Hematopoietic multipotent progenitor cell treated with erythropoietin and hydrocortisone succinate and interleukin-3 and kit ligand, for 8 days (in vitro differentiated cells): ENCODE measurements around the gene LETM1.

Experiments
- DNase-seq: peaks from one replicate; pipeline ENCODE4 v3.0.0-alpha.2; 2015

Gene LETM1

GRCh38 chr4:1871471-1872021 is 15.6 kb upstream of the LETM1 start:
- no peak for DNase-seq

- peak; percentile 88 for DNase-seq
Observed at GRCh38 chr4:1870578-1871443, 14.9 kb upstream of the LETM1 start, which contains the start of gene NSD2. Gene NSD2, plus strand, starts transcription at chr4:1871393. Its CDS starts 29,262 bp downstream, at chr4:1900655.

GRCh38 chr4:1870328-1870577 is 14.3 kb upstream of the LETM1 start:
- DNase-seq, result peak; percentile 84

DNA sequence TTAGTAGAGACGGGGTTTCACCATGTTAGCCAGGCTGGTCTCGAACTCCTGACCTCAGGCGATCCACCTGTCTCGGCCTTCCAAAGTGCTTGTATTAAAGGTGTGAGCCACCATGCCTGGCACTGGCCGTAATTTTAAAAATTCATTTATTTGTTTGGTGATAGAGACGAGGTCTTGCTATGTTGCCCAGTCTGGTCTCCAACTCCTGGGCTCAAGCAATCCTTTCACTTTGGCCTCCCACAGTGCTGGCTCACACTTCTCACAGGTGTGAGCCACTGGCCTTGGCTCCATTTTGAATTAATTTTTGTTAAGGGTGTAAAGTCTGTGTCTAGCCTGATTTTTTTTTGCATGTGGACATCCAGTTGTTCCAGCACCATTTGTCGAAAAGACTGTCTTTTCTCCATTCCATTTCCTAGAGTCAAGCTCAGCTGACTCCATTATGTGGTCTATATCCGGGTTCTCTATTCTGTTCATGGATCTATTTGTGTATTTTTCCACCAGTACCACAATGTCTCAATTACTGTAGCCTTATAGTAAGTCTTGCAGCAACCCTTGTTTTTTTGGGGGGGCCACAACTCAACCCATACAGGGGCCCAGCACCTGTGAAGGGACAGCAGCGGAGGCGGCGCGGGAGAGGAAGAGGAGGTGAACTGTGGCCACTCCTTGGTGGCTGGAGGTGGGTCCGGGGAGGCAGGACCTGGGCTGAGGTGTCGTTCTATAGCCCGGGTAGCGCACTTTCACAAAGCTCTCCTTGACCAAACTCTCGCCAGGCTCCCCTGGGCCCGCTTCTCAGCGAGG is 13.8 kb upstream of the LETM1 start:
- no peak for DNase-seq

DNA sequence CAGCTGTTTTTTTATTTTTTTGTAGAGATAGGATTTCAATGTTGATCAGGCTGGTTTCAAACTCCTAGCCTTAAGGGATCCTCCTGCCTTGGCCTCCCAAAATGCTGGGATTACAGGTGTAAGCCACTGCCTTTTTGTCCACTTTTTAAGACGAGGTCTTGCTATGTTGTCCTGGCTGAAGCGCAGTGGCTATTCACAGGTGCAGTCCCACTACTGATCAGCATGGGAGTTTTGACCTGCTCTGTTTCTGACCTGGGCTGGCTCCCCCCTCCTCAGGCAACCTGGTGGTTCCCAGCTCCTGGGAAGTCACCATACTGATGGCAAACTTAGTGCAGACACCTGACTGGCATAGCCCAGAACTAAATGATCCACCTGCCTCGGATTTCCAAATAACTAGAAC is 13.0 kb upstream of the LETM1 start:
- DNase-seq, result no peak

DNA sequence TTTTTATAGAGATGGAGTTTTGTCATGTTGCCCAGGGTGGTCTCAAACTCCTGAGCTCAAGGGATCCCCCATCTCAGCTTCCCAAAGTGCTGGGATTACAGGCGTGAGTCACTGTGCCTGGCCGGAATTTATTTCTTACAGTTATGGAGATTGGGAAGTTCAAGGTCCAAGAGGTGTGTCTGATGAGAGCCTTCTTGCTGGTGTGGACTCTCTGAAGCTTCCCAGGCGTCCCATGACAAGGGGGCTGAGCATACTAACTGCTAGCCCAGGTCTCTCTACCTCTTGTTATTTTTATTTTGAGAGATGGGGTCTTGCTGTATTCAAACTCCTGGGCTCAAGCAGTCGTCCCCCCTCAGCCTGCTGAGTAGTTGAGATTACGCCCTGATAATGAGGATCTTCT is 12.3 kb upstream of the LETM1 start:
- DNase-seq, result no peak

GRCh38 chr4:1866189-1866661 is 10.3 kb upstream of the LETM1 start:
- no peak for DNase-seq

- DNase-seq, result no peak
Observed at GRCh38 chr4:1864076-1865008, 8.4 kb upstream of the LETM1 start.

- no peak for DNase-seq
Observed at GRCh38 chr4:1863297-1864033, 7.5 kb upstream of the LETM1 start.

- no peak for DNase-seq
Observed at GRCh38 chr4:1862961-1863296, 7.0 kb upstream of the LETM1 start.

- DNase-seq, result no peak
Observed at GRCh38 chr4:1862055-1862911, 6.3 kb upstream of the LETM1 start.

DNA sequence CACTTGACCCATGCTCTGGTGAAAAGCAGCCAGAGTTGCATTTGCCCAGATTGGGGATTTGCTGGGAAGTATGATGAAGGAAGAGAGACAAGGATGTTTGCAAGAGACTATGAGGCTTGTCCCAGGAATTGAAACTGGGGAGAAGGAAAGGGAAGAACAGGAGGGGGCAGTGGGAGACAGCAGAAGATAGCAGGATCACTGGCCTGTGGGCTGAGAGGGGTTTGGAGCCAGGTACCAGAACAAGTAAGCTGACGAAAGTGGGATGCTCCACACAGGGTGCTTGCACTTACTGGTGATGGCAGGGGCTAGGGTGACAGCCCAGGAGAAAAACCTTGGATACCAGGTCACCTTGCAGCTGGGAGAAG is 3.4 kb upstream of the LETM1 start:
- no peak for DNase-seq

GRCh38 chr4:1857931-1858330 is 2.0 kb upstream of the LETM1 start:
- DNase-seq, result no peak

DNA sequence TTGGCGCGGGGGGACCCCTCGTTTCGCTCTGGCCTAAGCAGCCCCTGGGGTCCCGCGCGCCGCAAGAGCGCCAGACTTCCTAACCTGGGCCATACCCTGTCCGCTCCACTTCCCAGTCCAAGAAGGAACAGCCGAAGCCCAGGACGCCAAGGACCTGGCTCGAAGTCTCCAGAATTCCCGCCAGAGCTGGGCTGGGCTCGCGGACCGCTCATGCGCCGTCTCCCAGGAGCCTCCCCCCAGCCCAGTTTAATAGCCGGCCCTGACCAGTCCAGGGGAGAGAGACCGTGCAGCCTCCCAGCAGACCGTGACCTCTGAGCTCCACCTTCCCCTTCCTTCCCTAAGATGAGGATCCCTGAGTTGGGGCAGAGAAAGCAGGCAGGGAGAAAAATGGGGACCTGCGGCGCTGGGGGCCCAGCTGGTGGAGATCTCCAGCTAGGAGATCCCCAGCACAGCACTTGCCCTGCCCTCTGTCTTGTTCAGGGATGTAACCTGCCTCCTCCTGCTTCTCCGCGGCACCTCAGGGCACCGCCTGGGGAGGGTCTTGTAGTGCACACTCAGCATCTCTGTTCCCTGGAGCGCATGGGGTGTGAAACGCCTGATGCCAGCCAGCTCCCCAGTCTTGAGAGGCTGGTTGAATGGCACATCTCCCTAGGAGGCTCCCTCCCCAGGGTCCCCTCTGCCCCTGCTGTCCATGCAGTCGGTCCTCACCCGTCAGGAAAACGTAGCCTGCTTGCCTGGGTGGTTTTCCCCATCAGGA is 1.2 kb upstream of the LETM1 start:
- DNase-seq, result no peak

GRCh38 chr4:1855333-1856070 is 454 bp downstream of the LETM1 start:
- DNase-seq, result no peak

DNA sequence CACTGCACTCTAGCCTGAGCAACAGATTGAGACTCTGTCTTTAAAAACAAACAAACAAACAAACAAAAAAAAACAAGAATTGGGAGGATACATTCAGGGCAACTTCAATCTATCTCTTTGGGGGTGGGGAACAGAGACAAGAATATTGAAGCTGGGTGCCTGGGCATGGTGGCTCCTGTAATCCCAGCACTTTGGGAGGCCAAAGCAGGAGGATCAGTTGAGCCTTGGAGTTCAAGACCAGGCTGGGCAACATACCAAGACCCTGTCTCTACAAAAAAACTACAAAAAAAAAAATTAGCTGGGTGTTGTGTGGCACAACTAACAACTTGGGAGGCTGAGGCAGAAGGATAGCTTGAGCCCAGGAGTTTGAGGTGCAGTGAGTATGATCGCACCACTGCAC is 1.2 kb downstream of the LETM1 start:
- DNase-seq, result no peak

GRCh38 chr4:1852904-1853623 is 2.9 kb downstream of the LETM1 start:
- DNase-seq, result no peak

DNA sequence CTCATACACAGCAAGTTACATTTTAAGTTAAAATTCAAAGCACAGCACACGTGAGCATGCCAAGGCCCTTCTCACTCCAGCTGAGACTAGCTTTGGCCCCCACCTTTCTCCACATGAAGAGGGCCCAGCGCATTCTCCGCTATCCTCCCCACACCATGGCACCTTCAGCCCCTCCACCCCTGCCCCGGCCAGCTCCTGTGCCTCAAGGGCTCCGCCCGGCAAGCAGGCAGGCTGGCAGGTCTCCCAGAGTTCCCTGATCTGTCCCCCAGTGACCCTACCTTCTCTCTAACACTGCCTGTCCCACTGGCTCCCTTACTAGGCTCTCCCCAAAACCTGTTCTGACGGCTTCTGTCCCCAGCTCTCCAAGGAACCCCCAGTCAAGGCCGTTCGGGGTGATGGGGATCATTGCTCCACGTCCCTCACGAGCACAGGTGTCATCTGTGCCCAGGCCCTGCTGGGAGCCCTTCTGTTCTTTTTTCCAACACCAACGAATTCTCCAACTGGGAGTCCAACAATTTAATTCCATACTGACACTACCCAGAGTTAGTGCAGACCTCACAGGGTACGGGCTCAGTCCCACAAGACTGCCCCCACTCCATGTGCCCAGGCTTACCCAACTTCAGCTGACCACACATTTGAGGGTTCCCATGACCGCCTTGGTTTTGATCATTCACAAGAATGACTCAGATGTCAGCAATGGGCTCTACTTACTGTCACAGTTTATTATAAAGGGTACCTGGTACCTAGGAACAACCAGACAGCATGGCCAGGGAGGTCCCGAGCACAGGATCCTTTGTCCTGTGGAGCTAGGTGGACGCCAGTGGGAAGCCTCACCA is 4.2 kb downstream of the LETM1 start:
- peak; percentile 50 for DNase-seq
